ENCODE measurements around the gene GSTP1.

GSTP1 gene

DNA sequence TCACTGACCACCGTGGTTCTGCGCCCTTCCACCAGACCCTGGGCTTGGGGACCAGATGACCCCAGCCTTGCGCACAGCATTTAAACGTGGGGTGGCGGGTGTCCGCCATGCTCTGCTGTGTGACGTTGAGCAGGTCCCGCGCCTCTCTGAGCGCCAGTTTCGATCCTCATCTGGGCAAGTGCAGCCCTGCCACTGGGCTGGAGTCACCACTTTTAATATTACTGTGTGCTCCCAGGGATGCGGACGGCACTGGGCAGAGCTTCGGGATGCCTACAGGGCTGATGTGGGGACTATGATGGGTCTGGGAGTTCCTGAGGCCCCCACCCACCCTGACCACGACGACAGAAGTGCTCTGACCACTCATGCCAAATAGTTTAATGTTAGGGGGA is 47.3 kb downstream of the GSTP1 start:
- Histone ChIP-seq H3K4me3 (ENCODE audit: low read length) (peak overlapping the region; percentile 82), H3K4me1 (ENCODE audit: low read length) (peaks cover 19% of the 10 kb centered on the region), H3K9me3 (ENCODE audit: insufficient read depth, low read length) (no peaks in the 10 kb centered on the region), H3K4me2 (ENCODE audit: low read length) (peak overlapping the region; percentile 94), H3K27ac (ENCODE audit: low read length) (peak overlapping the region; percentile 31), H3K79me2 (ENCODE audit: low read length) (peaks cover 4% of the 10 kb centered on the region; the same call in 1 of the 2 replicates), H3K36me3 (replicated peaks; ENCODE audit: low read depth, low read length) (peaks cover 10% of the 10 kb centered on the region), H3K9ac (ENCODE audit: low read length) (peak overlapping the region; percentile 73), H2AFZ (ENCODE audit: low read depth, low read length) (peak overlapping the region; percentile 37; the same call in 1 of the 2 replicates), H4K20me1 (ENCODE audit: insufficient read depth, low read length) (no peaks in the 10 kb centered on the region), H3K27me3 (ENCODE audit: low read depth, low read length) (0 out of 2 replicates have a peak, but pooled peaks cover 2% of the 10 kb centered on the region)
- TF ChIP-seq, protein P1, sequence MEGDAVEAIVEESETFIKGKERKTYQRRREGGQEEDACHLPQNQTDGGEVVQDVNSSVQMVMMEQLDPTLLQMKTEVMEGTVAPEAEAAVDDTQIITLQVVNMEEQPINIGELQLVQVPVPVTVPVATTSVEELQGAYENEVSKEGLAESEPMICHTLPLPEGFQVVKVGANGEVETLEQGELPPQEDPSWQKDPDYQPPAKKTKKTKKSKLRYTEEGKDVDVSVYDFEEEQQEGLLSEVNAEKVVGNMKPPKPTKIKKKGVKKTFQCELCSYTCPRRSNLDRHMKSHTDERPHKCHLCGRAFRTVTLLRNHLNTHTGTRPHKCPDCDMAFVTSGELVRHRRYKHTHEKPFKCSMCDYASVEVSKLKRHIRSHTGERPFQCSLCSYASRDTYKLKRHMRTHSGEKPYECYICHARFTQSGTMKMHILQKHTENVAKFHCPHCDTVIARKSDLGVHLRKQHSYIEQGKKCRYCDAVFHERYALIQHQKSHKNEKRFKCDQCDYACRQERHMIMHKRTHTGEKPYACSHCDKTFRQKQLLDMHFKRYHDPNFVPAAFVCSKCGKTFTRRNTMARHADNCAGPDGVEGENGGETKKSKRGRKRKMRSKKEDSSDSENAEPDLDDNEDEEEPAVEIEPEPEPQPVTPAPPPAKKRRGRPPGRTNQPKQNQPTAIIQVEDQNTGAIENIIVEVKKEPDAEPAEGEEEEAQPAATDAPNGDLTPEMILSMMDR (IDR thresholded peaks at IDR 0.05; ENCODE audit: low read depth, low read length): no peak
- no peak for TF ChIP-seq EZH2phosphoT487 (IDR thresholded peaks at IDR 0.05; ENCODE audit: low read depth)

DNA sequence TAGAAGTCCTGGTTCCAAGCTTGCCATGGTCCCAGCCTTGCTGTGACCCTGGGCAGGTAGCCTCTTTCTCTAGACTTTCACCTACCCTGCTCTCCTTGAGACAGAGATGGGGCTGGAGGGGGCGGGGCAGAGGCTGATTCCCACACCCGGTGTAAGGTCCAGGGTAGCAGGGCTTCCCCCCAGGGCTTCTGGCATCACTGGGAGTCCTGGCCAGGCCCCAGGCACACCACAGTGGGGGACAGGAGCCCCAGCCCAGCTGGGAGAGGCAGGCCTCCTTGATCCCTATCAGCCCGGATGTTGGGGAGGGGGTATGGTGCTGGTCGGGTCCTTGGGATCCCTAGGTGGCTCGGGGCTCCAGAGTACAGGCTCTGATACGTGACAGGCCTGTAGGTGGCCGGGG is 47.8 kb downstream of the GSTP1 start:
- peaks cover 19% of the 10 kb centered on the region for H3K4me1 ChIP-seq (ENCODE audit: low read length)
- H3K79me2 ChIP-seq (ENCODE audit: low read length): peaks cover 4% of the 10 kb centered on the region; the same call in 1 of the 2 replicates
- TF ChIP-seq EZH2phosphoT487 (IDR thresholded peaks at IDR 0.05; ENCODE audit: low read depth): no peak
- TF ChIP-seq, protein P1 (IDR thresholded peaks at IDR 0.05; ENCODE audit: low read depth, low read length): no peak
- no peaks in the 10 kb centered on the region for H4K20me1 ChIP-seq (ENCODE audit: insufficient read depth, low read length)
- H3K27me3 ChIP-seq (ENCODE audit: low read depth, low read length): 0 out of 2 replicates have a peak, but pooled peaks cover 2% of the 10 kb centered on the region
- H3K9me3 ChIP-seq (ENCODE audit: insufficient read depth, low read length): no peaks in the 10 kb centered on the region
- peak overlapping the region; percentile 94 for H3K4me2 ChIP-seq (ENCODE audit: low read length)
- no peak overlapping the region for H3K27ac ChIP-seq (ENCODE audit: low read length)
- H3K9ac ChIP-seq (ENCODE audit: low read length): peak overlapping the region; percentile 73
- no peak overlapping the region for H2AFZ ChIP-seq (ENCODE audit: low read depth, low read length)
- peaks cover 10% of the 10 kb centered on the region for H3K36me3 ChIP-seq (replicated peaks; ENCODE audit: low read depth, low read length)
- peak overlapping the region; percentile 82 for H3K4me3 ChIP-seq (ENCODE audit: low read length)

DNA sequence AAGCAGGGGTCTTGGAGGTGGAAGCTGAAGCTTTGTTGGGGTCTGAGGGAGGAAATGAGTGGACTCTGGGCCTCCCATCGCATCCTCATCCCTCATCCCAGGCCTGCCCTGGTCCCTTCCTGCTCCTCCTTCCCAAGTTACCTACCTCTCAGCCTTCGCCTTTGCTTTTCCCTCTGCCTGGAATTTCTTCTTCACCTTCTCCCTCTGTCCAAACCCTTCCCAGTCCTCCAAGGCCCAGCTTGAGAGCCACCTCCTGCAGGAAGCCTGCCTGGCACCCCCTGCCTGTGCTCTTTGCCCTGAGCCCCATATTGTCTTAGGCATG is 48.2 kb downstream of the GSTP1 start:
- peaks cover 4% of the 10 kb centered on the region; the same call in 1 of the 2 replicates for H3K79me2 ChIP-seq (ENCODE audit: low read length)
- H2AFZ ChIP-seq (ENCODE audit: low read depth, low read length): no peak overlapping the region
- no peak overlapping the region for H3K27ac ChIP-seq (ENCODE audit: low read length)
- H3K4me1 ChIP-seq (ENCODE audit: low read length): peaks cover 19% of the 10 kb centered on the region
- no peak overlapping the region for H3K4me3 ChIP-seq (ENCODE audit: low read length)
- H3K9ac ChIP-seq (ENCODE audit: low read length): no peak overlapping the region
- H4K20me1 ChIP-seq (ENCODE audit: insufficient read depth, low read length): no peaks in the 10 kb centered on the region
- peaks cover 10% of the 10 kb centered on the region for H3K36me3 ChIP-seq (replicated peaks; ENCODE audit: low read depth, low read length)
- H3K27me3 ChIP-seq (ENCODE audit: low read depth, low read length): 0 out of 2 replicates have a peak, but pooled peaks cover 2% of the 10 kb centered on the region
- no peak overlapping the region for H3K4me2 ChIP-seq (ENCODE audit: low read length)
- no peak for TF ChIP-seq EZH2phosphoT487 (IDR thresholded peaks at IDR 0.05; ENCODE audit: low read depth)
- TF ChIP-seq, protein P1 (IDR thresholded peaks at IDR 0.05; ENCODE audit: low read depth, low read length): no peak
- no peaks in the 10 kb centered on the region for H3K9me3 ChIP-seq (ENCODE audit: insufficient read depth, low read length)

DNA sequence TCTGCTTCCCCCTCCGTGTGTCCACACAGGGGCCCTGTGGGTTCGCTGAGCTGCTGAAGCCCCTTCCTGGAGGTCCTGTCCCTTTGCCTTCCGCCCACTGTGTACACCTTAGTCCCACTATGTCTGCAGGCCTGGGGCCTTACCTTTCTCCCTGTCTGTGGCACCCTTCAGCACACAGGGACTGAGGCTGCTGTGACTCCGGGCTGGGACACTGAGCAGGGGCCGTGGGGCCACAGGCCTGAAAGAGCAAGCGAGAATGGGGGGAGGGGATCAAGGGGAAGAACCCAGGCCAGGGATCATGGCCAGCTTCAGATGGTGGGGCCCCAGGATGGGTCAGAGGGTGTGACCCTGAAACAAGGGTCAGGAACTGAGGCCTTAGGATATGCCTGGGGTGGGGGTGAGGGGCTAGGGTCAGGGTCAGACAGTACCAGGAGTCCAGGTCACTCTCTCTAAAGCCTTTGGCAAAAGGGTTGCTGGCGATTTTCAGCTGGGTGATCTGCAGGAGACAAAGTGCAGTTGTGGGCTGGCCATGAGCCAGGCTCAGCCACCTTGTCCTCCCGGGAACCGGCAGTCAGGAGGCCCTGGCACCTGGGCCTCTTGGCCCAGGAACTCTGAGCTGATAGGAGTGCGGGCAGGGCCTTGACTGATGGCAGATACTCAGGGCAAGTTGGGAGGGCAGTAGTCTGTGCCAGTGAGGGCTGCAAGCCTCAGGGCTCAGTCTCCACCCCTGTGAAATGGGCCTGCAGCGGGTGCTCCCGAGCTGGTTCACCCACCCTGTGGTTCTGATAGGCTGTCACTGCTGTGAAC is 48.8 kb downstream of the GSTP1 start:
- peaks cover 6% of the 10 kb centered on the region for H3K36me3 ChIP-seq (replicated peaks; ENCODE audit: low read depth, low read length)
- H3K4me1 ChIP-seq (ENCODE audit: low read length): peaks cover 19% of the 10 kb centered on the region
- H3K27ac ChIP-seq (ENCODE audit: low read length): no peak overlapping the region
- no peaks in the 10 kb centered on the region for H3K9me3 ChIP-seq (ENCODE audit: insufficient read depth, low read length)
- H3K27me3 ChIP-seq (ENCODE audit: low read depth, low read length): 0 out of 2 replicates have a peak, but pooled peaks cover 2% of the 10 kb centered on the region
- no peak overlapping the region for H3K4me2 ChIP-seq (ENCODE audit: low read length)
- no peak for TF ChIP-seq EZH2phosphoT487 (IDR thresholded peaks at IDR 0.05; ENCODE audit: low read depth)
- TF ChIP-seq, protein P1 (IDR thresholded peaks at IDR 0.05; ENCODE audit: low read depth, low read length): no peak
- no peak overlapping the region for H2AFZ ChIP-seq (ENCODE audit: low read depth, low read length)
- H3K9ac ChIP-seq (ENCODE audit: low read length): no peak overlapping the region
- H3K79me2 ChIP-seq (ENCODE audit: low read length): peaks cover 4% of the 10 kb centered on the region; the same call in 1 of the 2 replicates
- no peak overlapping the region for H3K4me3 ChIP-seq (ENCODE audit: low read length)
- no peaks in the 10 kb centered on the region for H4K20me1 ChIP-seq (ENCODE audit: insufficient read depth, low read length)
